HepG2 (cell line): Measurements from ENCODE around the gene TRAPPC4. TPM values are rescaled to one million over a fixed set of nuclear protein-coding genes. Genes with fewer than 3 reads are reported as not detected.
A peak's percentile ranks its signal among the peaks of the same experiment; 100 is the strongest.

Experiments
- ATAC-seq: fragments of 200-7000 bp; cut with Tn5 transposase; 3 replicates; pipeline ENCODE4 v1.9.1; 2020; ENCODE audit warnings: mild to moderate bottlenecking, moderate library complexity
- BruUV-seq: library from RNA; stranded (reverse); fragments of 400-500 nt; replicated peaks from 2 replicates; lab custom pipeline; 2021; lab: Mats Ljungman, UMichigan
- CTCF ChIA-PET: fragments of 300-600 bp; formaldehyde crosslinking; extraction: SDS; loops from one replicate; lab custom pipeline; 2021; ENCODE audit warnings: low total read pairs, inconsistent platforms, low intra/inter-chr PET ratio; lab: Yijun Ruan, JAX
- POLR2A ChIA-PET: fragments of 350-600 bp; sonication (Branson Sonifier 250); formaldehyde crosslinking; loops from one replicate; lab custom pipeline; 2020; ENCODE audit warnings: antibody characterized with exemption, inconsistent platforms; lab: Yijun Ruan, JAX
- DNase-seq: peaks from one replicate; pipeline ENCODE4 v3.0.0-alpha.2; 2015; ENCODE audit warnings: low spot score
- FAIRE-seq: peaks from 3 replicates; lab custom pipeline; 2011; peaks lifted over from hg19 to GRCh38; lab: Jason Lieb, UNC
- H2AFZ ChIP-seq: one replicate; pipeline ENCODE4 v1.6.1; 2011; ENCODE audit warnings: low read length, inconsistent platforms
- H3K27ac ChIP-seq: fragments of 300-600 bp; 3 replicates; pipeline ENCODE4 v1.8.0; 2011; ENCODE audit warnings: mixed run types, mild to moderate bottlenecking, mixed read lengths, low read length, inconsistent platforms; ENCODE audit not compliant: insufficient read depth; ENCODE audit errors: extremely low read length
- H3K27me3 ChIP-seq, 2 experiments: fragments of 200-600 bp in 1 of 2; 2 replicates in 1 of 2; 3 replicates in 1 of 2; pipeline versions ENCODE4 v1.6.0 to v1.8.0; 2011; ENCODE audit warnings: low read length in 2 of 2, mild to moderate bottlenecking in 2 of 2, moderate library complexity in 2 of 2, inconsistent platforms in 1 of 2; ENCODE audit not compliant: insufficient read depth in 2 of 2, control insufficient read depth in 1 of 2
- H3K36me3 ChIP-seq, 2 experiments: fragments of 200-600 bp in 1 of 2; replicated peaks in 1 of 2; 2 replicates in 1 of 2; 3 replicates in 1 of 2; pipeline versions ENCODE4 v1.5.1 to v1.8.0; 2011; ENCODE audit warnings: low read length in 2 of 2, inconsistent platforms in 1 of 2; ENCODE audit not compliant: insufficient read depth in 2 of 2, control insufficient read depth in 1 of 2
- H3K4me1 ChIP-seq: 2 replicates; pipeline ENCODE4 v1.5.1; 2012; ENCODE audit warnings: low read length, inconsistent platforms; ENCODE audit not compliant: insufficient read depth
- H3K4me2 ChIP-seq: 2 replicates; pipeline ENCODE4 v1.6.0; 2011; ENCODE audit warnings: low read depth, low read length, inconsistent platforms
- H3K4me3 ChIP-seq, 3 experiments: fragments of 200-600 bp in 1 of 3; sonication (generic), shearing (Covaris generic) in 1 of 3; replicated peaks in 1 of 3; 2 replicates each; pipeline ENCODE4 v1.5.1; 2011 to 2016; ENCODE audit warnings: low read length in 3 of 3, inconsistent platforms in 2 of 3, low read depth in 2 of 3, mild to moderate bottlenecking in 2 of 3, control low read depth in 1 of 3, mixed read lengths in 1 of 3; ENCODE audit not compliant: insufficient read depth in 1 of 3
- H3K79me2 ChIP-seq: one replicate; pipeline ENCODE4 v1.6.1; 2011; ENCODE audit warnings: low read length, inconsistent platforms; ENCODE audit not compliant: insufficient read depth
- H3K9ac ChIP-seq: 2 replicates; pipeline ENCODE4 v1.6.0; 2011; ENCODE audit warnings: mild to moderate bottlenecking, low read depth, low read length, inconsistent platforms; ENCODE audit not compliant: insufficient read depth
- H3K9me3 ChIP-seq: 2 replicates; pipeline ENCODE4 v1.5.1; 2012; ENCODE audit warnings: mild to moderate bottlenecking, low read length
- H4K20me1 ChIP-seq: 2 replicates; pipeline ENCODE4 v1.6.0; 2011; ENCODE audit warnings: inconsistent platforms, mild to moderate bottlenecking, low read length, moderate library complexity; ENCODE audit not compliant: insufficient read depth
- PHB2 ChIP-seq: fragments of 450-650 bp; IDR thresholded peaks from 2 replicates; pipeline ENCODE4 v1.6.1; 2018; ENCODE audit not compliant: partially characterized antibody
- RARG ChIP-seq: sonication (generic); formaldehyde crosslinking; IDR thresholded peaks from 2 replicates; pipeline ENCODE4 v1.4.0; 2020; ENCODE audit warnings: low read depth, mild to moderate bottlenecking, missing genetic modification reagents
- RXRA ChIP-seq: sonication (generic); formaldehyde crosslinking; IDR thresholded peaks from 2 replicates; pipeline ENCODE4 v1.5.1; 2020; ENCODE audit warnings: missing genetic modification reagents
- YEATS4 ChIP-seq: sonication (generic); formaldehyde crosslinking; IDR thresholded peaks from 2 replicates; pipeline ENCODE4 v1.4.0; 2020; ENCODE audit warnings: missing genetic modification reagents, borderline replicate concordance
- ZNF292 ChIP-seq: sonication (generic); formaldehyde crosslinking; IDR thresholded peaks from 2 replicates; pipeline ENCODE4 v1.8.1; 2022; ENCODE audit warnings: mild to moderate bottlenecking, low read depth, missing genetic modification reagents, borderline replicate concordance
- ZNF790 ChIP-seq: sonication (generic); formaldehyde crosslinking; IDR thresholded peaks from 2 replicates; pipeline ENCODE4 v1.8.0; 2022; ENCODE audit warnings: missing genetic modification reagents, mild to moderate bottlenecking, borderline replicate concordance
- WGBS: methylation state at CpG from one replicate; pipeline ENCODE4 v1.1.6; 2017; ENCODE audit warnings: low lambda C conversion rate; 5-methylcytosine and 5-hydroxymethylcytosine counted together
- in situ Hi-C: cut with HindIII; loops from 2 replicates; pipeline ENCODE4 v1.10.0; 2017; ENCODE audit warnings: low pct_unique_long_range_greater_than_20kb; ENCODE audit not compliant: extremely low pct_ligation_motif_present
- intact Hi-C: fragments of 100-400 bp; cut with micrococcal nuclease; formaldehyde crosslinking; loops from one replicate; pipeline ENCODE4 v1.10.0; 2022; ENCODE audit not compliant: unreplicated experiment
- polyA plus RNA-seq, 8 experiments: library from polyadenylated mRNA; depleted of rRNA in 3 of 8; stranded (reverse) in 7 of 8; unstranded in 1 of 8; fragments of >200 nt; fragmentation: Illumina TruSeq in 4 of 8; extraction: Trizol in 4 of 8; gene quantifications; 2 replicates each; pipeline versions ENCODE4 v1.2.1 to v1.2.3, GENCODE V29; 2011 to 2016; ENCODE audit warnings: low read depth in 4 of 8, missing spikeins in 1 of 8, mixed read lengths in 1 of 8; ENCODE audit not compliant: insufficient read depth in 1 of 8
- total RNA-seq, 5 experiments: library from RNA; depleted of rRNA; stranded (reverse); fragments of >200 nt; fragmentation: Illumina TruSeq; extraction: Trizol; gene quantifications; 2 replicates each; pipeline ENCODE4 v1.2.3, GENCODE V29; 2016; ENCODE audit warnings: low read depth in 1 of 5
- TF ChIP-seq, protein P1 (sequence below): sonication (generic); formaldehyde crosslinking; IDR thresholded peaks from 2 replicates; pipeline ENCODE4 v1.4.0; 2020; ENCODE audit warnings: missing genetic modification reagents, borderline replicate concordance
- TF ChIP-seq, protein P2 (sequence below): sonication (generic); formaldehyde crosslinking; IDR thresholded peaks from 2 replicates; pipeline ENCODE4 v1.5.0; 2020; ENCODE audit warnings: missing genetic modification reagents, mild to moderate bottlenecking, borderline replicate concordance
- TF ChIP-seq, protein P3 (sequence below): sonication (generic); formaldehyde crosslinking; IDR thresholded peaks from 2 replicates; pipeline ENCODE4 v1.5.0; 2020; ENCODE audit warnings: missing genetic modification reagents
- TF ChIP-seq, protein P4 (sequence below): sonication (generic); formaldehyde crosslinking; IDR thresholded peaks from 2 replicates; pipeline ENCODE4 v1.8.0; 2023; ENCODE audit warnings: mild to moderate bottlenecking, missing genetic modification reagents
- TF ChIP-seq, protein P5 (sequence below): IDR thresholded peaks from 2 replicates; pipeline ENCODE4 v1.6.1; 2012; ENCODE audit warnings: low read length, improper control_type of control experiment

TRAPPC4 gene
- total and polyA plus RNA-seq, 2 of the 13 experiments (the other 11 are each of a cell fraction or from before 2014, with no cell fraction given), result 97.4 to 140 TPM

DNA sequence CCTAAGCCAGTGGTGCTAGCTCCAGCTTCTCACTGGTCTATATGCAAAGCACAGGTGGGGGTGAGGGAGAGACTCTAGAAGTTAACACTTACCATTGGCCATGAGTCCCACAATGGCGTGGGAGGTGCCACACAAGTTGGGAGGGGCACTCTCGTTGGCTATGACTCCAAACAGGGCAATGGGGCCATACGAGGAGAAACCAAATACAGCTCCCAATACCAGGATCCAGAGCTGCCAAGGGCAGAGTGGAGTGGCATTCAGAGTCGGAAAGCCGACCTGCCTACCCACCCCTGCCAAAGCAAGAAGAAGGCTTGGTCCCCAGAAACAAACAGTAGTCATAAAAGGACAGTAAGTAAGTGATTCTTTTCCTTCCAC is 6.5 kb downstream of the TRAPPC4 start:
- WGBS, result 69% methylated on average over 5 of the region's 5 CpGs
- Histone ChIP-seq H3K4me2 (peak overlapping the region; percentile 99), H3K27me3 (no peaks in the 10 kb centered on the region; a peak in 1 of 5 replicates), H3K27ac (peak overlapping the region; percentile 77), H3K4me1 (peaks cover 92% of the 10 kb centered on the region), H3K36me3 (peaks cover 4% of the 10 kb centered on the region in 2 experiments; a peak in 3 of 5 replicates), H4K20me1 (peaks cover 5% of the 10 kb centered on the region; the same call in 1 of the 2 replicates), H2AFZ (no peak overlapping the region), H3K9ac (0 out of 2 replicates have a peak overlapping the region, but pooled peaks have one; percentile 77), H3K79me2 (peaks cover 63% of the 10 kb centered on the region), H3K4me3 (peak overlapping the region in 1 of 3 experiments; percentile 82; a peak in 2 of 6 replicates), H3K9me3 (no peaks in the 10 kb centered on the region)
- CTCF ChIA-PET, result no interaction called here
- FAIRE-seq (no peak), ATAC-seq (no peak), DNase-seq (no peak)
- in situ Hi-C loops, result no loop called here
- POLR2A ChIA-PET, result interaction anchor here (1.1 to 2.8 kb wide), 6 partner anchors 9 to 77 kb away, joined by 3 to 12 read pairs (median 6); partner anchors contain the start of genes CENATAC, DPAGT1, HMBS and VPS11
- no TSS peak for BruUV-seq
- intact Hi-C loops, result no loop called here
- TF ChIP-seq, protein P1, sequence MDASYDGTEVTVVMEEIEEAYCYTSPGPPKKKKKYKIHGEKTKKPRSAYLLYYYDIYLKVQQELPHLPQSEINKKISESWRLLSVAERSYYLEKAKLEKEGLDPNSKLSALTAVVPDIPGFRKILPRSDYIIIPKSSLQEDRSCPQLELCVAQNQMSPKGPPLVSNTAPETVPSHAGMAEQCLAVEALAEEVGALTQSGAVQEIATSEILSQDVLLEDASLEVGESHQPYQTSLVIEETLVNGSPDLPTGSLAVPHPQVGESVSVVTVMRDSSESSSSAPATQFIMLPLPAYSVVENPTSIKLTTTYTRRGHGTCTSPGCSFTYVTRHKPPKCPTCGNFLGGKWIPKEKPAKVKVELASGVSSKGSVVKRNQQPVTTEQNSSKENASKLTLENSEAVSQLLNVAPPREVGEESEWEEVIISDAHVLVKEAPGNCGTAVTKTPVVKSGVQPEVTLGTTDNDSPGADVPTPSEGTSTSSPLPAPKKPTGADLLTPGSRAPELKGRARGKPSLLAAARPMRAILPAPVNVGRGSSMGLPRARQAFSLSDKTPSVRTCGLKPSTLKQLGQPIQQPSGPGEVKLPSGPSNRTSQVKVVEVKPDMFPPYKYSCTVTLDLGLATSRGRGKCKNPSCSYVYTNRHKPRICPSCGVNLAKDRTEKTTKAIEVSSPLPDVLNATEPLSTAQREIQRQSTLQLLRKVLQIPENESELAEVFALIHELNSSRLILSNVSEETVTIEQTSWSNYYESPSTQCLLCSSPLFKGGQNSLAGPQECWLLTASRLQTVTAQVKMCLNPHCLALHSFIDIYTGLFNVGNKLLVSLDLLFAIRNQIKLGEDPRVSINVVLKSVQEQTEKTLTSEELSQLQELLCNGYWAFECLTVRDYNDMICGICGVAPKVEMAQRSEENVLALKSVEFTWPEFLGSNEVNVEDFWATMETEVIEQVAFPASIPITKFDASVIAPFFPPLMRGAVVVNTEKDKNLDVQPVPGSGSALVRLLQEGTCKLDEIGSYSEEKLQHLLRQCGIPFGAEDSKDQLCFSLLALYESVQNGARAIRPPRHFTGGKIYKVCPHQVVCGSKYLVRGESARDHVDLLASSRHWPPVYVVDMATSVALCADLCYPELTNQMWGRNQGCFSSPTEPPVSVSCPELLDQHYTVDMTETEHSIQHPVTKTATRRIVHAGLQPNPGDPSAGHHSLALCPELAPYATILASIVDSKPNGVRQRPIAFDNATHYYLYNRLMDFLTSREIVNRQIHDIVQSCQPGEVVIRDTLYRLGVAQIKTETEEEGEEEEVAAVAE (CRISPR knock-in tag), result no peak
- TF ChIP-seq ZNF292 (CRISPR knock-in tag) (no peak), ZNF790 (CRISPR knock-in tag) (no peak), YEATS4 (CRISPR knock-in tag) (no peak), PHB2 (no peak), RXRA (no peak), RARG (CRISPR knock-in tag) (no peak)
- TF ChIP-seq, protein P2, sequence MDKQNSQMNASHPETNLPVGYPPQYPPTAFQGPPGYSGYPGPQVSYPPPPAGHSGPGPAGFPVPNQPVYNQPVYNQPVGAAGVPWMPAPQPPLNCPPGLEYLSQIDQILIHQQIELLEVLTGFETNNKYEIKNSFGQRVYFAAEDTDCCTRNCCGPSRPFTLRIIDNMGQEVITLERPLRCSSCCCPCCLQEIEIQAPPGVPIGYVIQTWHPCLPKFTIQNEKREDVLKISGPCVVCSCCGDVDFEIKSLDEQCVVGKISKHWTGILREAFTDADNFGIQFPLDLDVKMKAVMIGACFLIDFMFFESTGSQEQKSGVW, result no peak
- TF ChIP-seq, protein P3, sequence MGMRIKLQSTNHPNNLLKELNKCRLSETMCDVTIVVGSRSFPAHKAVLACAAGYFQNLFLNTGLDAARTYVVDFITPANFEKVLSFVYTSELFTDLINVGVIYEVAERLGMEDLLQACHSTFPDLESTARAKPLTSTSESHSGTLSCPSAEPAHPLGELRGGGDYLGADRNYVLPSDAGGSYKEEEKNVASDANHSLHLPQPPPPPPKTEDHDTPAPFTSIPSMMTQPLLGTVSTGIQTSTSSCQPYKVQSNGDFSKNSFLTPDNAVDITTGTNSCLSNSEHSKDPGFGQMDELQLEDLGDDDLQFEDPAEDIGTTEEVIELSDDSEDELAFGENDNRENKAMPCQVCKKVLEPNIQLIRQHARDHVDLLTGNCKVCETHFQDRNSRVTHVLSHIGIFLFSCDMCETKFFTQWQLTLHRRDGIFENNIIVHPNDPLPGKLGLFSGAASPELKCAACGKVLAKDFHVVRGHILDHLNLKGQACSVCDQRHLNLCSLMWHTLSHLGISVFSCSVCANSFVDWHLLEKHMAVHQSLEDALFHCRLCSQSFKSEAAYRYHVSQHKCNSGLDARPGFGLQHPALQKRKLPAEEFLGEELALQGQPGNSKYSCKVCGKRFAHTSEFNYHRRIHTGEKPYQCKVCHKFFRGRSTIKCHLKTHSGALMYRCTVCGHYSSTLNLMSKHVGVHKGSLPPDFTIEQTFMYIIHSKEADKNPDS, result no peak
- TF ChIP-seq, protein P4, sequence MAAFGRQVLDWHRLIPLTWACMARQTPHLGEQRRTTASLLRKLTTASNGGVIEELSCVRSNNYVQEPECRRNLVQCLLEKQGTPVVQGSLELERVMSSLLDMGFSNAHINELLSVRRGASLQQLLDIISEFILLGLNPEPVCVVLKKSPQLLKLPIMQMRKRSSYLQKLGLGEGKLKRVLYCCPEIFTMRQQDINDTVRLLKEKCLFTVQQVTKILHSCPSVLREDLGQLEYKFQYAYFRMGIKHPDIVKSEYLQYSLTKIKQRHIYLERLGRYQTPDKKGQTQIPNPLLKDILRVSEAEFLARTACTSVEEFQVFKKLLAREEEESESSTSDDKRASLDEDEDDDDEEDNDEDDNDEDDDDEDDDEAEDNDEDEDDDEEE (CRISPR knock-in tag), result peak; percentile 29; the same call in 1 of the 2 replicates
- TF ChIP-seq, protein P5, sequence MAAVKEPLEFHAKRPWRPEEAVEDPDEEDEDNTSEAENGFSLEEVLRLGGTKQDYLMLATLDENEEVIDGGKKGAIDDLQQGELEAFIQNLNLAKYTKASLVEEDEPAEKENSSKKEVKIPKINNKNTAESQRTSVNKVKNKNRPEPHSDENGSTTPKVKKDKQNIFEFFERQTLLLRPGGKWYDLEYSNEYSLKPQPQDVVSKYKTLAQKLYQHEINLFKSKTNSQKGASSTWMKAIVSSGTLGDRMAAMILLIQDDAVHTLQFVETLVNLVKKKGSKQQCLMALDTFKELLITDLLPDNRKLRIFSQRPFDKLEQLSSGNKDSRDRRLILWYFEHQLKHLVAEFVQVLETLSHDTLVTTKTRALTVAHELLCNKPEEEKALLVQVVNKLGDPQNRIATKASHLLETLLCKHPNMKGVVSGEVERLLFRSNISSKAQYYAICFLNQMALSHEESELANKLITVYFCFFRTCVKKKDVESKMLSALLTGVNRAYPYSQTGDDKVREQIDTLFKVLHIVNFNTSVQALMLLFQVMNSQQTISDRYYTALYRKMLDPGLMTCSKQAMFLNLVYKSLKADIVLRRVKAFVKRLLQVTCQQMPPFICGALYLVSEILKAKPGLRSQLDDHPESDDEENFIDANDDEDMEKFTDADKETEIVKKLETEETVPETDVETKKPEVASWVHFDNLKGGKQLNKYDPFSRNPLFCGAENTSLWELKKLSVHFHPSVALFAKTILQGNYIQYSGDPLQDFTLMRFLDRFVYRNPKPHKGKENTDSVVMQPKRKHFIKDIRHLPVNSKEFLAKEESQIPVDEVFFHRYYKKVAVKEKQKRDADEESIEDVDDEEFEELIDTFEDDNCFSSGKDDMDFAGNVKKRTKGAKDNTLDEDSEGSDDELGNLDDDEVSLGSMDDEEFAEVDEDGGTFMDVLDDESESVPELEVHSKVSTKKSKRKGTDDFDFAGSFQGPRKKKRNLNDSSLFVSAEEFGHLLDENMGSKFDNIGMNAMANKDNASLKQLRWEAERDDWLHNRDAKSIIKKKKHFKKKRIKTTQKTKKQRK, result no peak
